Erythroblast (primary cell): Measurements from ENCODE around the gene SNX10.
"Not testable (repeated sequence)": the region's sequence is repeated elsewhere in the genome, so short reads cannot be mapped to it uniquely, and the experiment has no call there.

ENCODE experiments used
- DNase-seq, 2 experiments: peaks; one replicate each; lab custom pipeline; 2025; lab: John Stamatoyannopoulos, UW
- GATA1 ChIP-seq: IDR thresholded peaks from 2 replicates; pipeline ENCODE4 v1.6.1; 2011; ENCODE audit warnings: low read depth, mild to moderate bottlenecking, control low read depth, low read length, moderate library complexity
- POLR2A ChIP-seq: IDR thresholded peaks from 2 replicates; pipeline ENCODE4 v1.6.1; 2011; ENCODE audit warnings: mild to moderate bottlenecking, low read length

The SNX10 gene

DNA sequence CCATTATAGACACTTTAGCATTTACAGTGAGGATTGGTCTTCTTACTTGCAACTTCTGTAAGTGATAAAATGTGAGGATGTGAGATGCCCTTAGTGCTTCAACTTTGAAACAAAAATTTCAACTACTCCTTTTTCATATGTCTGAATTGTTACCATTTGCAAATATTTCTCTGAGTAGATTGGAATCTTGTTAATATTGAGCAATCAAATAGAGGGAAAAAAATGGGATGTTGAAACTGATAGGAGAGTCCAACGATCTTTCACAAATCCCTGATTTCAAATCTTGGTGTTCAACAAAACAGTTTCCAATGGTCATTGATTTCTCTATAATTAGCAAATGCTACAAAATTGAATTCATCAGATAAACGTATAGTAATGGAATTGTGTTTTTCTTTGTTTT, 5.5 kb upstream of the SNX10 start:
- no peak for TF ChIP-seq POLR2A
- TF ChIP-seq GATA1: no peak
- no peak for DNase-seq

DNA sequence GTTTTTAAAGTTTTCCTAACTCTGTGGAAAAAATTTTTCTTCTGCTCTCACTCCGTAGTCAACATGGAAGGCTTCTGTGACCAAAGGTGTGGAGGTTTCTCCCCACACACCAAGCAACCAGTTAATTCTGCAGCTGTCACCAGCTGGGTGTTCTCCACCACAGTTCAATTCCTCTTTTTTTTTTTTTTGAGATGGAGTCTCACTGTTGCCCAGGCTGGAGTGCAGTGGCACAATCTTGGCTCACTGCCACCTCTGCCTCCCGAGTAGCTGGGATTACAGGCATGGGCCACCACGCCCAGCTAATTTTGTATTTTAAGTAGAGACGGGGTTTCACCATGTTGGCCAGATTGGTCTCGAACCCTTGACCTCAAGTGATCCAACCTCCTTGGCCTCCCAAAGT, 3.5 kb upstream of the SNX10 start:
- not testable (repeated sequence) for DNase-seq

DNA sequence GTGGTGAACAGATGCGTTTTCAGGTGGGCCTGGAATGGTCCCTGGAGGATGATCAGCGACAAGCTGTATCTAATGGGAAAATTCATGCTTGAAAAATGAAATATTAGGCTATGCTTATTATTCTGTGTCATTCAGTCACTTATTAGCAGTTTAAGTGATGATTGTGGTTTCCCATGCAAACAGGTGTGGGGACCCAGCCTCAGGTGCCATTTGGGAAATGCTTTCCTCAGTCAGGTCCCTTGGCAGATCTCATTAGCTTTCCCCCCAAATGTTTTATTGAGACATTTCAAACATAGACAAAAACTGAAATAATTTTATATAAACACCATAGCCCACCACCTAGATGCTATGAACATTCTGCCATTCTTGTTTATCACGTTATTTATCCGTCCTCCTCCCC, 411 bp upstream of the SNX10 start:
- TF ChIP-seq GATA1 (no peak), POLR2A (no peak)
- DNase-seq: no peak

DNA sequence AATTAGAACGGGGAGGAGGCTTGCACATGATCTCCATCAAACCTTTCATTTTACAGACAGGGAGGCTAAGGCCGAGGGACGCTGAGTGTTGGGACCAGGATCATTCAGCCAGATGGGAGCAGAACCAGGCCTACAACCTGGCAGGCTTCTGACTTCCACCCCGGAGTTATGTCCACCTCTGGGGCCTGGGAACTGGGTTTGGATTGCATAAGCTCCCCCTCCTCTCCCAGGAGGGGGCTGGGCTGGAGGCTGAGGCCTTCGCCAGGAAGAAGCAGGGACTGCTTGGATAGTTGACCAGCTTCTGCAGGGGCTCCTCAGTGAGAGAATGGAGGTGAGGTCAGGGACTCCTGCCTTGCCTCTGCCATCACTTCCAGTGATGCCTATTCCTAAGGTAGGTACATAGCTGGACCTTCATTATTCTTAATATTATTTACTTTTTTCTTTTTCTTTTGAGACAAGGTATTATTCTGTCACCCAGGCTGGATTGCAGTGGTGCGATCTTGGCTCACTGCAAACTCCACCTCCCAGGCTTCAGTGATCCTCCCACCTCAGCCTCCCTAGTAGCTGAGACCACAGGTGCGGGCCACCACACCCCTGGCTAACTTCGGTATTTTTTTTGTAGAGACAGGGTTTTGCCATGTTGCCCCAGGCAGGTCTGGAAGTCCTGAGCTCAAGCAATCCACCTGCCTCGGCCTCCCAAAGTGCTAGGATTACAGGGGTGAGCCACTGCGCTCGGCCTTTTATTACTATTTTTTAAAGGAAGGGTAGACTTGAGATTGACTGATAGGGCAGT, 1.3 kb downstream of the SNX10 start:
- no peak for TF ChIP-seq POLR2A
- no peak for TF ChIP-seq GATA1
- DNase-seq: no peak

DNA sequence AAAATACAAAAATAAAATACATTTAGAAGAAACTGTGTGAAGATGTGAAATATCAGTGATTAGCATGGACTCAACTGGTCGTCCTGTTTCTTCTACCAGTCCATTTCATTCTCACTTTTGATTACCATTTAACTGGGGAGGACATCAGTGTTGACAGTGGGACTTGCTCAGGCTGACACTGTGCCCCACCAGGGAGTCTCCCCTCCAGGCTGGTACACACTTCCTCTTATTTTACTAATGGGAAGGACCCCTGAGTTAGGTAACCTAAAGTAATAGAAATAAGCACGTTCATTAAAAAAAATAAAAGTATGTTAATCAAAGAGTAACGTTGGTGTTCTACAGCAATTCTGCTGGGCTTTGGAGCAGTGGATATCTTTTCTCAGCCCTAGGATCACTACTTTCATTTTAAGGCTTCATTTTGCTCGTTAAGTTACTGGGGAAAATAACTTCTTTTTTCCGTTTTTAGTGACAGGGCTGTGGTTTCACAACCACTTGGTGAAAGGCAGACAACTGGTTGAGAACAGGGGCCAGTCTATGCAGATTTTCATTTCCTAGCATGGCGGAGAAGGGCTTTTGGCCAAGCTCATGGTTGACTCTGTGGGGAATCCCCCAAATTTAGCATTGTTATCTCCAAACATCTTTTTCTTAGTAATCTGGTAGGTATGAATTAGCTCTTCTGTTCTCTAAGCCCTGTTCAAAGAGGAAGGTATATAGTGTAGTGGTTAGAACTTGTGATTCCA, 2.1 kb downstream of the SNX10 start:
- DNase-seq: no peak
- TF ChIP-seq POLR2A (no peak), GATA1 (no peak)

DNA sequence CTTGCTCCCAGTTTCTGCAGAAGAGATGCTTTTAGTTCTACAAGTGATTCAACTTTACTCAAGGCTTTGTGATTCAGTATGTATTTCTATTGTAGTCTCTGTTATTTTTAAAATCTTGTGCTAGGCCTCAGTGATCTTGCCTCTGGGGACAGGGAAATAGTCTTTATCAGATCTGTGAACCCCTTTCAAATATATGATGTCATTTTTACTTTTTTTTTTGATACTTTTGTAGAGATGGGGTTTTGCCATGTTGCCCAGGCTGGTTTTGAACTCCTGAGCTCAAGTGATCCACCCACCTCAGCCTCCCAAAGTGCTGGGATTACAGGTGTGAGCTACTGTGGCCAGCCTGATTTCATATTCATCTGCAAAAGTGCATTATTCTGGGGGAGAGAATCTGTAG, 3.4 kb downstream of the SNX10 start:
- no peak for DNase-seq
- TF ChIP-seq GATA1 (no peak), POLR2A (no peak)

DNA sequence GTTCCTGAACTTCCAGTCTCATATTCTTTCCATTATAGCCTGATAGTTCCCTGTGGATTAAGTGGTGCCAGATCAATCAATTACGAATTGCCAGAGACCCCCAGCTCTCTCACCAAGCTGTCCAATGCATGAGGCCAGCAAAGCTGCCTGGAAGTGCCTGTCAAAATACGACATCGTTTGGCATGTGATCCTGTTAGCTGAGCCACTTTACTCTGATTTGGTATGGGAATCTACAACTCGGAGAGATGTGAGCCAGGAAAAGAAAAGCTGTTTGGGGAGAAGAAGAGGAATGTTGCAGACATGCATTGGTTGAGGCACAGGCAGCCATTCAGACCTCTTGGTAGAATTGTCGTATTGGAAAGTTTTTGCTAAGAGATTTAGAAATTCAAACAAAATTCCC, 3.9 kb downstream of the SNX10 start:
- TF ChIP-seq GATA1 (no peak), POLR2A (no peak)
- DNase-seq: no peak

DNA sequence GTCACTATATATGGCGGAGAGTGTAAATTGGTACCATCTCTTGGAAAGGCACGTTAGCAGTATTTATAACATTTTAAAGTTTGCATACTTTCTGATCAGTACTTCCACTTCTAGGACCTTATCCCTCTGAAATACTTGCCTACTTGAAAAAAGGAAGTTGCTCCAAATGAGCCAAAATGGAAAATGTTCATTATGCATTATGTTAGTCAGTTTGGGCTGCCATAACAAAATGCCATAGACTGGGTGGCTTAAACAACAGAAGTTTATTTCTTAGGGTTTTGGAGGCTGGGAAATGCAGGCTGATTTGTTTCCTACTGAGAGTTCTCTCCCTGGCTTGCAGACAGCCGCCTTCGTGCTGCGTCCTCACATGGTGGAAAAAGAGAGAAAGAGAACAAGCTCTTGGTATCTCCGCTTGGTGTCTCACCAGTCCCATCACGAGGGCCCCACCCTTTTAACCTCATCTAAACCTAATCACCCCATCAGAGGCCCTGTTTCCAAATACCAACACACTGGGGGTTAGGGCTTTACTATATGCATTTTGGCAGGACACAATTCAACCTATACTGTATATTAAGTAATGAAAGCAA, 6.9 kb downstream of the SNX10 start:
- DNase-seq: no peak
- TF ChIP-seq GATA1: no peak
- no peak for TF ChIP-seq POLR2A

DNA sequence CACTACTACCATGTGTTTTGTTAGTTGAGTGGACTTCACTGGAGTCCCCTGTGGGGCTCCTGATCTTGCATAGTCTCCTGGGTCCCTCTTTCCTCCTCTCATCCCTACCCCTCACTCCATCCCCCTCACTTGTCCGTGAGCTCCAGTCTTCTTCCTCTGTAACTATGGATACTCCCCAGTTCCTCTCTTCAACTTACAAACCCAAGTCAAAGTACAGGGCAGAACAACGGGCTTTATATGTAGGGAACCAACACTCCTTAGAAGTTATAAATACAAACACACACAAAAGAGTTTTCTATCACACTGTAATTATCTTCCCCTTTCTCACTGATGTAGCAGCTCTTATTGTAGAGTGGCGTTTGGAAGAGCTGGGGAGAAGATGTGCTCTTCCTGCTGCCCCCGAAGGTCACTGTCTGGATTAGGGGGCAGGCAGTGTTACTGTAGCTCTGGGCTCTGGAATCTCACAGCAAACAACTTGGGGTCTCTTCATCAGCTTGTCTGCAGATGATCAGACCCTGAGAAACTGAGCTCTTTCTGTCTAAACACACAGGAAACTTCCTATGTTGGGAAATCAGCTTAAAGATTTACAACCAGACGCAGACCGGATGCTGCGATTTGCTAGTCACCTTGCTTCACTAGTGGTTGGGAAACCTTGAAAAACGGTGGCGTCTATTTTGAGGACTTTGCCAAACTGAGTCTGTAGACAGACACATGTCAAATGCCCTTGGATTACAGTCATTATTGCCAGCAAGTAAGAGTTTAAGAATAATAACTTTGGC, 13.6 kb downstream of the SNX10 start:
- DNase-seq: no peak
- TF ChIP-seq GATA1 (no peak), POLR2A (no peak)

DNA sequence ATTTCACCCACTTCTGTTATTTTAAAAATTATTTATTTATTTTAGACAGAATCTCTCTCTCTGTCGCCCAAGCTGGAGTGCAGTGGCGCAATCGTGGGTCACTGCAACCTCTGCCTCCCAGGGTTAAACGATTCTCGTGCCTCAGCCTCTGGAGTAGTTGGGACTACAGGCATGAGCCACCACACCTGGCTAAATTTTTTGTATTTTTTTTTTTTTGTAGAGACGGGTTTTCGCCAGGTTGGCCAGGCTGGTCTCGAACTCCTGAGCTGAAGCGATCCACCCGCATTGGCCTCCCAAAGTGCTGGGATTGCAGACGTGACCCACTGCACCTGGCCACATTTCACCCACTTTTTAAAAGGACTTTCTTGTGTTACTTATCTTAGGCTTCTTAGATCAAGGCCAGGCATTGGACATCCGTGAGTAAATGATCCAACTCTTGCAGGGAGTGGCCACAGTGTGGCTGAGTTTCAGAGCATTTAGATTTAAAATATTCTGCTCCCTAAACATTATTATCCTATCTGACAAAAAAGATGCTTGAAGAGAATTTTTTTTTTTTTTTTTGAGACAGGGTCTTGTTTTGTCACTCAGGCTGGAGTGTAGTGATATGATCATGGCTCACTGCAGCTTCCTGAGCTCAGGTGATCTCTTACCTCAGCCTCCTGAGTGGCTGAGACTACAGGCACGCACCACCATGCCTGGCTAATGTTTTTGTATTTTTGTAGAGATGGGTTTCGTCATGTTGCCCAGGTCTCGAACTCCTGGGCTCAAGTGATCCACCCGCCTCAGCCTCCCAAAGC, 14.4 kb downstream of the SNX10 start:
- DNase-seq: no peak
- TF ChIP-seq GATA1: no peak

DNA sequence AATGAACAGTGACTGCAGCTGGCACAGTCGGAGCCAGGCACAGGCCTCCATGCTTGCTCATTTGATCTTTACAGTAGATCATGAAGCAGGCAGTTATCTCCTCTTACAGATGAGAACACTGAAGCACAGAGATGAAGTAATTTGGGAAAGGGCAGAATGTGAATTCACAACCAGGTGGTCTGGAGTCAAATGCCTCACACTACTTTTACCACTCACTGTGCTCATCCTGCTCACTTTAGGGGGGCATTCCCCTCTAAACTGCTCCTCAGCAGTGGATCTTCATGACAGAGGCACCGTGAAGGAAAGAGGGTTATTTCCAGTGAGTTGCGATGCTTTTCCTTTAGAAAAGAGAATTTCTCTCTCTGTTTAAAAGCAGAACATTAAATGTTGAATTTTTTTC, 15.1 kb downstream of the SNX10 start:
- no peak for TF ChIP-seq POLR2A
- no peak for DNase-seq

DNA sequence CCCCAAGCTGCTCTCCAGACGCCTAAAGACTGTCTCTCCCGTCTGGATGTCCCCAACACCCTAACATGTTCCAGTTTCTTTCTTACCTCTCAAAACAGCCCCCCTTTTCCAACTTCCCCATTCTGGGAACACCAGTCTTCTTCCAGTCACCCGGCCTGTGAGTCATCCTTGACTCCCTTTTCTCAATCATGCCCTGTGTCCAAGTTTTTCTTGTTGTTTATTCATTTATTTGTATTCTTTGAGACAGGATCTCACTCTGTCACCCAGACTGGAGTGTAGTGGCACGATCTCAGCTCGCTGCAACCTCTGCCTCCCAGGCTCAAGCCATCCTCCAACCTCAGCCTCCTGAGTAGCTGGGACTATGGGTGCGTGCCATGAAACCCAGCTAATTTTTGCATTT, 15.6 kb downstream of the SNX10 start:
- TF ChIP-seq POLR2A (no peak), GATA1 (no peak)
- no peak for DNase-seq

DNA sequence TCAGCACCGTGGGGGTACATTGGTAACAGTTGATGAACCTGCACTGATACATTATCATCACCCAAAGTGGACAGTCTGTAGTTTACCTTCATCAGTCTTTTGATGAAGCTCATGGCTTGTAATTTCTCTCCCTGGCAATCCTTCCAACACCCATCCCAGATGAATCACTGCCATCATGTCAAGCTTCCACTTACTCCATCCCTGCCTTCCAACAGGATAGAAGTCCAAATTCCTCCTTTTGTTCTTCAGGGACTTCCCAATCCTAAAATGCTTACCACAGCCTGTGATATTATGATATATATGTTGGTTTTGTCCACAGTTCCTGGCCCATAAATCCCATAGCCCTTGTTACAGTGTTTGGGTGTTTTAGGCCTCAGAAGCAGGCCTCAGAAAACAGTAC, 16.1 kb downstream of the SNX10 start:
- no peak for DNase-seq
- TF ChIP-seq POLR2A: no peak
- TF ChIP-seq GATA1: no peak
